GM10248 (cell line): ENCODE measurements around the gene ETFB.

ENCODE experiments used
- CTCF ChIA-PET: fragments of 300-600 bp; sonication (Branson Sonifier 250); formaldehyde crosslinking; extraction: SDS; loops from one replicate; lab custom pipeline; 2021; ENCODE audit warnings: antibody characterized with exemption; lab: Yijun Ruan, JAX
- POLR2A ChIA-PET: fragments of 350-650 bp; sonication (Branson Sonifier 250); formaldehyde crosslinking; extraction: SDS; loops from one replicate; lab custom pipeline; 2020; ENCODE audit warnings: antibody characterized with exemption; lab: Yijun Ruan, JAX
- DNase-seq: peaks from one replicate; pipeline ENCODE4 v3.0.0; 2012; ENCODE audit errors: extremely low spot score
- CTCF ChIP-seq: IDR thresholded peaks from 2 replicates; pipeline ENCODE4 v1.5.1; 2012; ENCODE audit warnings: mild to moderate bottlenecking, low read depth; ENCODE audit errors: extremely low read depth, missing control alignments, control extremely low read depth

Gene ETFB

GRCh38 chr19:51356159-51356801, 9.9 kb downstream of the ETFB start:
- ChIA-PET POLR2A (interaction anchor here (1.3 kb wide), 1 partner anchor 14 kb away, joined by 5 read pairs; the partner anchor contains the start of gene VSIG10L), CTCF (interaction anchor here (0.9 to 1.2 kb wide), 2 partner anchors 14 to 82 kb away, joined by 3 read pairs; no protein-coding TSS in a partner anchor)
- no peak for DNase-seq
- TF ChIP-seq CTCF = no peak

- ChIA-PET POLR2A (no interaction called here), CTCF (interaction anchor here (0.9 to 1.7 kb wide), 2 partner anchors 11 to 67 kb away, joined by 3 to 5 read pairs; no protein-coding TSS in a partner anchor)
- TF ChIP-seq CTCF = no peak
- no peak for DNase-seq
Measured at GRCh38 chr19:51354742-51355148, 11.4 kb downstream of the ETFB start.

- POLR2A ChIA-PET = no interaction called here
- no peak for DNase-seq
- CTCF ChIA-PET = interaction anchor here (0.9 to 1.7 kb wide), 2 partner anchors 11 to 67 kb away, joined by 3 to 5 read pairs; no protein-coding TSS in a partner anchor
Measured at GRCh38 chr19:51354103-51354741, 12.0 kb downstream of the ETFB start.

GRCh38 chr19:51352783-51353360, 13.3 kb downstream of the ETFB start:
- ChIA-PET POLR2A (no interaction called here), CTCF (no interaction called here)
- TF ChIP-seq CTCF = no peak
- DNase-seq = no peak

More at GRCh38 chr19:51354103-51354741, 12.0 kb downstream of the ETFB start:
- TF ChIP-seq CTCF = no peak

- no peak for TF ChIP-seq CTCF
- DNase-seq = no peak
- CTCF ChIA-PET = interaction anchor here (0.8 to 1.7 kb wide), 2 partner anchors 11 to 12 kb away, joined by 3 to 4 read pairs; no protein-coding TSS in a partner anchor
- POLR2A ChIA-PET = no interaction called here
Measured at GRCh38 chr19:51351266-51351990, 14.8 kb downstream of the ETFB start.
